ENCODE measurements around the gene SETBP1. TPM values are rescaled to one million over a fixed set of nuclear protein-coding genes. Genes with fewer than 3 reads are reported as not detected.

SETBP1 gene
- total and polyA plus RNA-seq, 2 of the 4 experiments (the other 2 are of a cell fraction) = 0.19 to 0.36 TPM

- Histone ChIP-seq H4K5ac (ENCODE audit: low read depth, low read length) (no peak overlapping the region), H4K8ac (ENCODE audit: low read depth in 2 of 2, low read length in 2 of 2) (no peak overlapping the region), H3K9ac (ENCODE audit: low read depth, low read length) (no peak overlapping the region), H3K23ac (ENCODE audit: low read depth, low read length) (no peak overlapping the region), H3K14ac (replicated peaks; ENCODE audit: low read depth, low read length) (no peak overlapping the region), H2BK120ac (ENCODE audit: low read depth, low read length) (no peak overlapping the region), H4K91ac (ENCODE audit: insufficient read depth, low read depth, low read length) (no peak overlapping the region), H3K18ac (ENCODE audit: low read depth, low read length) (no peak overlapping the region), H2BK20ac (ENCODE audit: low read depth, low read length) (no peak overlapping the region), H2AK9ac (replicated peaks; ENCODE audit: low read depth, low read length, poor library complexity) (no peak overlapping the region), H3K9me1 (ENCODE audit: insufficient read depth, low read length) (no peaks in the 10 kb centered on the region), H2BK5ac (ENCODE audit: low read depth, low read length, poor library complexity, severe bottlenecking) (no peak overlapping the region), H3K9me3 (ENCODE audit: control insufficient read depth, insufficient read depth, low read length) (no peaks in the 10 kb centered on the region), H3K4me2 (ENCODE audit: low read depth, low read length) (no peak overlapping the region), H2BK15ac (ENCODE audit: low read depth, low read length) (no peak overlapping the region), H3K79me1 (ENCODE audit: low read depth in 1 of 2, low read length in 2 of 2) (no peaks in the 10 kb centered on the region), H3K56ac (ENCODE audit: extremely low read depth, insufficient read depth, low read length) (no peak overlapping the region), H3K4me3 (ENCODE audit: insufficient read depth, low read depth, low read length) (no peak overlapping the region), H2AFZ (replicated peaks; ENCODE audit: low read length, poor library complexity) (no peak overlapping the region), H3K27me3 (ENCODE audit: control insufficient read depth, insufficient read depth, low read length) (peaks cover 13% of the 10 kb centered on the region), H4K20me1 (ENCODE audit: insufficient read depth, low read length) (no peaks in the 10 kb centered on the region), H3K27ac (ENCODE audit: insufficient read depth, low read length) (no peak overlapping the region), H3K4me1 (ENCODE audit: control insufficient read depth, insufficient read depth, low read length) (no peaks in the 10 kb centered on the region), H2AK5ac (ENCODE audit: low read depth, low read length) (no peak overlapping the region), H3K4ac (ENCODE audit: low read depth, low read length) (no peak overlapping the region), H3K36me3 (ENCODE audit: control insufficient read depth, insufficient read depth, low read length) (no peaks in the 10 kb centered on the region)
- ChIA-PET CTCF (no interaction called here), POLR2A (ENCODE audit: unreplicated experiment) (no interaction called here)
- ATAC-seq (ENCODE audit: low read depth) (no peak), DNase-seq (no peak)
- dilution Hi-C loops (cut with HindIII; ENCODE audit: low sequenced_read_pairs, unreplicated experiment) = no loop called here
- TF ChIP-seq BHLHE40 (IDR thresholded peaks at IDR 0.05; ENCODE audit: low read depth, low read length) (no peak), CHD1 (IDR thresholded peaks at IDR 0.05; ENCODE audit: low read depth, low read length) (no peak)
- no TSS peak for BruUV-seq (replicated peaks)
- intact Hi-C loops (cut with micrococcal nuclease) = no loop called here
- 83% methylated on average over 1 of the region's 6 CpGs; no CpG with 5 or more reads in 1 of the 2 experiments for WGBS, 2 experiments (ENCODE audit: extremely low coverage in 2 of 2, insufficient read length in 1 of 2)
- in situ Hi-C loops (cut with MboI; ENCODE audit: low sequenced_read_pairs) = no loop called here
Observed at GRCh38 chr18:45081566-45082181, 401.0 kb downstream of the SETBP1 start.

Data from IMR-90 (cell line).